Fibroblast of lung (primary cell): ENCODE data around the gene CCDC47. TPM values are rescaled to one million over a fixed set of nuclear protein-coding genes. Genes with fewer than 3 reads are reported as not detected.
A peak's percentile ranks its signal among the peaks of the same experiment; 100 is the strongest.

Experiments
- DNase-seq, 2 donors: peaks; one replicate each; pipeline versions ENCODE4 v3.0.0 to v3.0.0-alpha.2; 2010; ENCODE audit warnings: low read depth in 2 of 2
- H2AFZ ChIP-seq: 2 replicates; pipeline ENCODE4 v1.5.1; 2012; ENCODE audit warnings: low read length, control low read depth, inconsistent platforms
- H3K27ac ChIP-seq: 2 replicates; pipeline ENCODE4 v1.5.1; 2011; ENCODE audit warnings: low read length, control low read depth; ENCODE audit not compliant: insufficient read depth
- H3K27me3 ChIP-seq: 2 replicates; pipeline ENCODE4 v1.5.1; 2011; ENCODE audit warnings: mild to moderate bottlenecking, low read length; ENCODE audit not compliant: control insufficient read depth, insufficient read depth
- H3K36me3 ChIP-seq: 2 replicates; pipeline ENCODE4 v1.5.1; 2011; ENCODE audit warnings: low read length; ENCODE audit not compliant: control insufficient read depth, insufficient read depth
- H3K4me1 ChIP-seq: 2 replicates; pipeline ENCODE4 v1.5.1; 2011; ENCODE audit warnings: low read length; ENCODE audit not compliant: control insufficient read depth, insufficient read depth; ENCODE audit errors: extremely low read depth
- H3K4me2 ChIP-seq: 2 replicates; pipeline ENCODE4 v1.5.1; 2011; ENCODE audit warnings: low read length, control low read depth; ENCODE audit not compliant: insufficient read depth; ENCODE audit errors: extremely low read depth
- H3K4me3 ChIP-seq, 4 experiments: fragments of 200-600 bp in 1 of 4; sonication (generic) in 1 of 4; replicated peaks in 1 of 4; 2 replicates each; pipeline ENCODE4 v1.5.1; 2011 to 2016; ENCODE audit warnings: low read length in 4 of 4, low read depth in 3 of 4, mild to moderate bottlenecking in 3 of 4, control low read depth in 2 of 4, inconsistent platforms in 1 of 4, mixed read lengths in 1 of 4; ENCODE audit not compliant: insufficient read depth in 1 of 4; ENCODE audit errors: control extremely low read depth in 1 of 4
- H3K79me2 ChIP-seq: 2 replicates; pipeline ENCODE4 v1.5.1; 2012; ENCODE audit warnings: mild to moderate bottlenecking, low read length, inconsistent platforms; ENCODE audit not compliant: control insufficient read depth, insufficient read depth
- H3K9ac ChIP-seq: 2 replicates; pipeline ENCODE4 v1.5.1; 2011; ENCODE audit warnings: mild to moderate bottlenecking, low read length, control low read depth; ENCODE audit not compliant: insufficient read depth
- H3K9me3 ChIP-seq: 2 replicates; pipeline ENCODE4 v1.5.1; 2012; ENCODE audit warnings: low read depth, low read length; ENCODE audit not compliant: control insufficient read depth, insufficient read depth
- H4K20me1 ChIP-seq: 2 replicates; pipeline ENCODE4 v1.5.1; 2011; ENCODE audit warnings: low read length; ENCODE audit not compliant: control insufficient read depth, insufficient read depth; ENCODE audit errors: extremely low read depth
- CTCF ChIP-seq, 2 donors: IDR thresholded peaks in 1 of 2; conservative IDR thresholded peaks in 1 of 2; 1 replicate in 1 of 2; 2 replicates in 1 of 2; pipeline ENCODE4 v1.5.1; 2011 to 2012; ENCODE audit warnings: low read length in 2 of 2, control low read depth in 1 of 2, inconsistent platforms in 1 of 2, low read depth in 1 of 2, mild to moderate bottlenecking in 1 of 2
- EZH2 ChIP-seq: IDR thresholded peaks from 2 replicates; pipeline ENCODE4 v1.5.1; 2012; ENCODE audit warnings: low read length, control low read depth, mild to moderate bottlenecking; ENCODE audit errors: missing control alignments
- polyA plus RNA-seq, 2 donors: library from polyadenylated mRNA; depleted of rRNA in 1 of 2; stranded (reverse) in 1 of 2; unstranded in 1 of 2; fragments of >200 nt; gene quantifications; 2 replicates each; pipeline ENCODE4 v1.2.1, GENCODE V29; 2011 to 2012; ENCODE audit warnings: missing spikeins in 1 of 2
- total RNA-seq: library from RNA; depleted of rRNA; stranded (reverse); fragments of >200 nt; gene quantifications from 2 replicates; pipeline ENCODE4 v1.2.1, GENCODE V29; 2014

The CCDC47 gene
- total and polyA plus RNA-seq, 2 donors (not counting 1 experiment from before 2014, with no cell fraction given) = 65.6 to 83.2 TPM

- peaks cover 68% of the 10 kb centered on the region for H3K79me2 ChIP-seq
- H3K27me3 ChIP-seq = no peaks in the 10 kb centered on the region
- H3K9ac ChIP-seq = no peak overlapping the region
- no peak overlapping the region for H3K27ac ChIP-seq
- no peak overlapping the region for H3K4me3 ChIP-seq
- TF ChIP-seq CTCF (conservative IDR thresholded peaks at IDR 0.05 in 1 of 2, IDR thresholded peaks at IDR 0.05 in 1 of 2; ENCODE audit: low read depth in 1 of 2, low read length in 2 of 2) (no peak), EZH2 (no peak)
- H4K20me1 ChIP-seq = no peaks in the 10 kb centered on the region
- H2AFZ ChIP-seq = no peak overlapping the region
- DNase-seq = no peak
- H3K36me3 ChIP-seq = peaks cover 10% of the 10 kb centered on the region
- H3K4me2 ChIP-seq = no peak overlapping the region
- no peaks in the 10 kb centered on the region for H3K4me1 ChIP-seq
- H3K9me3 ChIP-seq = no peaks in the 10 kb centered on the region
These were observed 12.7 kb upstream of the CCDC47 start for GRCh38 chr17:63786117-63786516.

- no peak overlapping the region for H3K27ac ChIP-seq
- TF ChIP-seq EZH2 (no peak), CTCF (conservative IDR thresholded peaks at IDR 0.05 in 1 of 2, IDR thresholded peaks at IDR 0.05 in 1 of 2; ENCODE audit: low read depth in 1 of 2, low read length in 2 of 2) (no peak)
- H3K9me3 ChIP-seq = no peaks in the 10 kb centered on the region
- no peak overlapping the region for H3K4me2 ChIP-seq
- H3K27me3 ChIP-seq = no peaks in the 10 kb centered on the region
- H3K9ac ChIP-seq = no peak overlapping the region
- H2AFZ ChIP-seq = no peak overlapping the region
- H3K79me2 ChIP-seq = peaks cover 72% of the 10 kb centered on the region
- peak; percentile 31 to 76 for DNase-seq
- H3K4me1 ChIP-seq = no peaks in the 10 kb centered on the region
- H3K36me3 ChIP-seq = peaks cover 10% of the 10 kb centered on the region
- no peaks in the 10 kb centered on the region for H4K20me1 ChIP-seq
- no peak overlapping the region for H3K4me3 ChIP-seq
These were observed 12.2 kb upstream of the CCDC47 start for GRCh38 chr17:63785556-63785955.

GRCh38 chr17:63783522-63783921 is 10.1 kb upstream of the CCDC47 start:
- H3K4me2 ChIP-seq = no peak overlapping the region
- H3K27ac ChIP-seq = no peak overlapping the region
- H4K20me1 ChIP-seq = no peaks in the 10 kb centered on the region
- DNase-seq = no peak
- H2AFZ ChIP-seq = no peak overlapping the region
- no peaks in the 10 kb centered on the region for H3K4me1 ChIP-seq
- H3K9ac ChIP-seq = no peak overlapping the region
- no peaks in the 10 kb centered on the region for H3K27me3 ChIP-seq
- no peaks in the 10 kb centered on the region for H3K9me3 ChIP-seq
- H3K4me3 ChIP-seq = no peak overlapping the region
- TF ChIP-seq EZH2 (no peak), CTCF (conservative IDR thresholded peaks at IDR 0.05 in 1 of 2, IDR thresholded peaks at IDR 0.05 in 1 of 2; ENCODE audit: low read depth in 1 of 2, low read length in 2 of 2) (no peak)
- peaks cover 78% of the 10 kb centered on the region for H3K79me2 ChIP-seq
- peaks cover 9% of the 10 kb centered on the region for H3K36me3 ChIP-seq
